ENCODE results near the gene PRMT3.
A peak's percentile ranks its signal among the peaks of the same experiment; 100 is the strongest.
"Not testable (repeated sequence)": the region's sequence is repeated elsewhere in the genome, so short reads cannot be mapped to it uniquely, and the experiment has no call there.

PRMT3 gene

GRCh38 chr11:20363500-20364340 lies 23.8 kb upstream of the PRMT3 start, which contains the start of gene HTATIP2:
Gene HTATIP2 (plus strand): TSS chr11:20363714. CDS start chr11:20364238, 524 bp downstream.
- H3K4me1 ChIP-seq (ENCODE audit: control insufficient read depth, insufficient read depth, low read length), result peaks cover 30% of the 10 kb centered on the region
- H3K4me3 ChIP-seq (ENCODE audit: low read length), result peak within 1 kb of the TSS; percentile 91
- peak within 1 kb of the TSS; percentile 90 for H3K9ac ChIP-seq (ENCODE audit: low read length)
- H3K27me3 ChIP-seq (replicated peaks; ENCODE audit: control insufficient read depth, insufficient read depth, low read length), result no peaks in the 10 kb centered on the region
- H3K36me3 ChIP-seq (ENCODE audit: control insufficient read depth, insufficient read depth, low read length, severe bottlenecking), result no peaks in the 10 kb centered on the region
- peak; percentile 71 for DNase-seq (ENCODE audit: low read depth)
- no peaks in the 10 kb centered on the region for H3K9me3 ChIP-seq (ENCODE audit: control insufficient read depth, low read length)

- Histone ChIP-seq H3K36me3 (ENCODE audit: control insufficient read depth, insufficient read depth, low read length, severe bottlenecking) (no peaks in the 10 kb centered on the region), H3K9me3 (ENCODE audit: control insufficient read depth, low read length) (no peaks in the 10 kb centered on the region), H3K4me3 (ENCODE audit: low read length) (peak overlapping the region; percentile 91), H3K4me1 (ENCODE audit: control insufficient read depth, insufficient read depth, low read length) (peaks cover 33% of the 10 kb centered on the region), H3K9ac (ENCODE audit: low read length) (peak overlapping the region; percentile 90), H3K27me3 (replicated peaks; ENCODE audit: control insufficient read depth, insufficient read depth, low read length) (no peaks in the 10 kb centered on the region)
- no peak for DNase-seq (ENCODE audit: low read depth)
These were observed 23.1 kb upstream of the PRMT3 start for GRCh38 chr11:20364341-20364792.

GRCh38 chr11:20365465-20365864 lies 22.1 kb upstream of the PRMT3 start:
- H3K9ac ChIP-seq (ENCODE audit: low read length); H3K36me3 ChIP-seq (ENCODE audit: control insufficient read depth, insufficient read depth, low read length, severe bottlenecking); H3K4me3 ChIP-seq (ENCODE audit: low read length); DNase-seq (ENCODE audit: low read depth); H3K27me3 ChIP-seq (replicated peaks; ENCODE audit: control insufficient read depth, insufficient read depth, low read length); H3K9me3 ChIP-seq (ENCODE audit: control insufficient read depth, low read length): not testable (repeated sequence)
- peaks cover 33% of the 10 kb centered on the region for H3K4me1 ChIP-seq (ENCODE audit: control insufficient read depth, insufficient read depth, low read length)

- Histone ChIP-seq H3K9me3 (ENCODE audit: control insufficient read depth, low read length) (no peaks in the 10 kb centered on the region), H3K4me3 (ENCODE audit: low read length) (peak overlapping the region; percentile 46), H3K4me1 (ENCODE audit: control insufficient read depth, insufficient read depth, low read length) (peaks cover 33% of the 10 kb centered on the region), H3K36me3 (ENCODE audit: control insufficient read depth, insufficient read depth, low read length, severe bottlenecking) (peaks cover 7% of the 10 kb centered on the region), H3K27me3 (replicated peaks; ENCODE audit: control insufficient read depth, insufficient read depth, low read length) (no peaks in the 10 kb centered on the region), H3K9ac (ENCODE audit: low read length) (peak overlapping the region; percentile 31)
- peak; percentile 92 for DNase-seq (ENCODE audit: low read depth)
These were observed 20.1 kb upstream of the PRMT3 start for GRCh38 chr11:20367313-20367948.

- H3K4me1 ChIP-seq (ENCODE audit: control insufficient read depth, insufficient read depth, low read length), result peaks cover 33% of the 10 kb centered on the region
- H3K9ac ChIP-seq (ENCODE audit: low read length), result peak overlapping the region; percentile 16
- H3K36me3 ChIP-seq (ENCODE audit: control insufficient read depth, insufficient read depth, low read length, severe bottlenecking), result peaks cover 7% of the 10 kb centered on the region
- H3K4me3 ChIP-seq (ENCODE audit: low read length), result no peak overlapping the region
- DNase-seq (ENCODE audit: low read depth), result peak; percentile 30
- no peaks in the 10 kb centered on the region for H3K9me3 ChIP-seq (ENCODE audit: control insufficient read depth, low read length)
- H3K27me3 ChIP-seq (replicated peaks; ENCODE audit: control insufficient read depth, insufficient read depth, low read length), result no peaks in the 10 kb centered on the region
These were observed 19.1 kb upstream of the PRMT3 start for GRCh38 chr11:20368438-20368837.

DNA sequence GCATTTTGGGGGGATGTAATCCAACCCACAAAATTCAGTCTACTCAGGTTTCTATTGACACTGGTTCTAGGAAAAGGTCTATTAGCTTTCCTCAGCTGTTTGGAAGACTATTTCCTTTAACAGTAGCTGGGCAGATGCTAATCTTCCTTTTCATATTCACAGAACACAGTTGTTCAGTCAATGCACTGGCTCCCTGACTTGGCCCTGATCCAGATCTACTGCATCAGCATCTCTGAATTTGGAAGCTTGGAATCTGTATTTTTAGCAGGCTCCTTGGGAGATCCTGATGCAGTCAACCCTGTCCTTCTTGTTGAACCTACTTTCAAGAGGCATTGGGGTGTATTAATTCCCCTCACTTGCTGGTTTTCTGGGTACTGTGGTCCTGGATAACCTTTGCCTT lies 17.7 kb upstream of the PRMT3 start:
- no peaks in the 10 kb centered on the region for H3K27me3 ChIP-seq (replicated peaks; ENCODE audit: control insufficient read depth, insufficient read depth, low read length)
- H3K4me3 ChIP-seq (ENCODE audit: low read length), result no peak overlapping the region
- no peak overlapping the region for H3K9ac ChIP-seq (ENCODE audit: low read length)
- H3K36me3 ChIP-seq (ENCODE audit: control insufficient read depth, insufficient read depth, low read length, severe bottlenecking), result peaks cover 7% of the 10 kb centered on the region
- H3K9me3 ChIP-seq (ENCODE audit: control insufficient read depth, low read length), result no peaks in the 10 kb centered on the region
- no peak for DNase-seq (ENCODE audit: low read depth)
- peaks cover 25% of the 10 kb centered on the region for H3K4me1 ChIP-seq (ENCODE audit: control insufficient read depth, insufficient read depth, low read length)

- DNase-seq (ENCODE audit: low read depth), result no peak
- H3K4me1 ChIP-seq (ENCODE audit: control insufficient read depth, insufficient read depth, low read length), result peaks cover 17% of the 10 kb centered on the region
- H3K9me3 ChIP-seq (ENCODE audit: control insufficient read depth, low read length), result no peaks in the 10 kb centered on the region
- H3K4me3 ChIP-seq (ENCODE audit: low read length), result no peak overlapping the region
- peaks cover 20% of the 10 kb centered on the region for H3K36me3 ChIP-seq (ENCODE audit: control insufficient read depth, insufficient read depth, low read length, severe bottlenecking)
- no peak overlapping the region for H3K9ac ChIP-seq (ENCODE audit: low read length)
- H3K27me3 ChIP-seq (replicated peaks; ENCODE audit: control insufficient read depth, insufficient read depth, low read length), result no peaks in the 10 kb centered on the region
These were observed 15.4 kb upstream of the PRMT3 start for GRCh38 chr11:20372081-20372626.

GRCh38 chr11:20373147-20373546 lies 14.4 kb upstream of the PRMT3 start:
- H3K4me1 ChIP-seq (ENCODE audit: control insufficient read depth, insufficient read depth, low read length), result peaks cover 9% of the 10 kb centered on the region
- no peaks in the 10 kb centered on the region for H3K27me3 ChIP-seq (replicated peaks; ENCODE audit: control insufficient read depth, insufficient read depth, low read length)

DNA sequence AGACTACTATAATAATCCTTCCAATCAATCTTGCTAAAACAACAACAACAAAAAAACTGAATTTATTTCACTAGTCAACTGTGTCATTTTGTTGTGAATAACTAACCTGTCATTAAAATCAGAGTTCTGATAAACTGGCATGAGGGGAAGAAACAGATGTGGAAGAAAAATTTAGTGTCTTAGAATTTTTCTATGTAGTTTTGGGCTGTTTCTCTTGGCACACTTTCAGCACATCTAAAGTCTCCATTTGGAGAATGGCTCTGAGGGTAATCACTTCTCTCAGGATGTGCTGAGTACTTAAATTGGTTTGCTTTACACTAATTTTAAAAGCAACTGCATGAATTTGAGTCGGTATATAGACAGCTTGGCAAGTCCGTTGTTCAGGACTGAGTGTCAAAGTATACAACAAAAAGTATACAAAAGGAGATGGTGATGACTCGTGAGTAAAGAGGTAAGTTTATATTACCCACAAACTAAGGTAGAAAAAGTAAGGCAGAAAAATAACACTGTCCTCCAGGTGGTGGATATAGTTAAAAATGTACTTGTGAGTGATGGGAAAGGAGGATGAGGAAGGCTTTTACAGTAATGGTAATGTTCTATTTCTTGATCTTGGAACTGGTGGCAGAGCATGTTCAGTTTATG lies 13.8 kb upstream of the PRMT3 start:
- no peak for DNase-seq (ENCODE audit: low read depth)
- H3K4me1 ChIP-seq (ENCODE audit: control insufficient read depth, insufficient read depth, low read length), result peaks cover 3% of the 10 kb centered on the region
- H3K4me3 ChIP-seq (ENCODE audit: low read length), result no peak overlapping the region
- peaks cover 35% of the 10 kb centered on the region for H3K36me3 ChIP-seq (ENCODE audit: control insufficient read depth, insufficient read depth, low read length, severe bottlenecking)
- no peaks in the 10 kb centered on the region for H3K27me3 ChIP-seq (replicated peaks; ENCODE audit: control insufficient read depth, insufficient read depth, low read length)
- no peak overlapping the region for H3K9ac ChIP-seq (ENCODE audit: low read length)
- no peaks in the 10 kb centered on the region for H3K9me3 ChIP-seq (ENCODE audit: control insufficient read depth, low read length)

More at GRCh38 chr11:20373147-20373546, 14.4 kb upstream of the PRMT3 start:
- no peaks in the 10 kb centered on the region for H3K9me3 ChIP-seq (ENCODE audit: control insufficient read depth, low read length)
- no peak overlapping the region for H3K4me3 ChIP-seq (ENCODE audit: low read length)
- no peak for DNase-seq (ENCODE audit: low read depth)
- peaks cover 29% of the 10 kb centered on the region for H3K36me3 ChIP-seq (ENCODE audit: control insufficient read depth, insufficient read depth, low read length, severe bottlenecking)
- H3K9ac ChIP-seq (ENCODE audit: low read length), result no peak overlapping the region

DNA sequence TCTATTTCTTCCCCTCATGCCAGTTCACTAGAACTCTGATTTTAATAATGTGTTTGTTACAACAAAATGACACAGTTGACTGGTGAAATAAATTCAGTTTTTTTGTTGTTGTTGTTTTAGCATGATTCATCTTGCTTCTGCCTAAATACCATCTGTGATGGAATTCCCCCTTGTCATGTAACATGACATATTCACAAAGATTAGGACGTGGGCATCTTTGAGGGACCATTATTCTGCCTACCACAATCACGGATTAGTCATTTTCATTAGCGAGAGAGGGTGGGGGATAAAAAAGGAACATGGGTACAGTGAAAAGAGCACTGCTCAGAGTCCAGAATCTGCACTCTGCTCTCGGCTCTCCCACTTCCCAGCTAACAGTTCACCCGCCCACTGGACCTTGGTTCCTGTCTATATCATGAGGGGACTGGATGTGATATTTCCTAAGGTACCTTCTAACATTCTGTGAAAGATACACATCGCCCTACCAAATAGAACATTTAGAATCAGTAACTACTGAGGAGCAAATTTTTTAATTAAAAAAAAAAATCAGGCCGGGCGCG lies 12.7 kb upstream of the PRMT3 start:
- no peaks in the 10 kb centered on the region for H3K4me1 ChIP-seq (ENCODE audit: control insufficient read depth, insufficient read depth, low read length)
- no peaks in the 10 kb centered on the region for H3K27me3 ChIP-seq (replicated peaks; ENCODE audit: control insufficient read depth, insufficient read depth, low read length)
- no peak overlapping the region for H3K4me3 ChIP-seq (ENCODE audit: low read length)
- H3K9me3 ChIP-seq (ENCODE audit: control insufficient read depth, low read length), result no peaks in the 10 kb centered on the region
- peaks cover 46% of the 10 kb centered on the region for H3K36me3 ChIP-seq (ENCODE audit: control insufficient read depth, insufficient read depth, low read length, severe bottlenecking)
- peak; percentile 41 for DNase-seq (ENCODE audit: low read depth)
- no peak overlapping the region for H3K9ac ChIP-seq (ENCODE audit: low read length)

Measured in adipocyte (in vitro differentiated cells).